ENCODE data around the gene PPCS. TPM values are rescaled to one million over a fixed set of nuclear protein-coding genes. Genes with fewer than 3 reads are reported as not detected.

PPCS gene
- total and polyA plus RNA-seq, 2 of the 8 experiments (the other 6 are each of a cell fraction or from before 2014, with no cell fraction given), result 24.5 to 35.3 TPM

DNA sequence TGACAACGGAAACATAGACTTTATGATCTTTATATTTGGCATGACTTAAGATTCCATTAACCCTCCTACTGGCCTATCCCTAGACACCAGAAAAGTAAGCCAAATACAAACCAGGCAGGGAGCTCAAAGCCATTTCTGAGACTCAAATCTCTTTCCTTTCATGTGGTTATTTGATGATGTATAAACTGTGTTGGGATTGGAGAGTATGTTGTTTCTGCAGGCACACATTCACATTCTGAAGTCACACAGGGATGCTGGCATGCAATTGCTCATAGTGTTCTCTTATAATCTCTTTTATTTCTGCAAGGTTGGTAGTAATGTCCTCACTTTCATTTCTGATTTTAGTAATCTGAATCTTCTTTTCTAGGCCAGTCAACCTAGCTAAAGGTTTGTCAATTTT lies 6.3 kb upstream of the PPCS start:
- Histone ChIP-seq H3K9me3 (ENCODE audit: insufficient read depth in 2 of 2, low read depth in 1 of 2, low read length in 1 of 2) (no peaks in the 10 kb centered on the region), H3K9ac (replicated peaks in 1 of 4; ENCODE audit: extremely low read depth in 1 of 4, low read depth in 3 of 4, low read length in 3 of 4) (no peak overlapping the region), H2BK12ac (ENCODE audit: low read depth, low read length) (no peak overlapping the region), H3K36me3 (ENCODE audit: control insufficient read depth in 2 of 4, insufficient read depth in 4 of 4, low read length in 3 of 4) (no peaks in the 10 kb centered on the region), H2AFZ (ENCODE audit: low read length) (no peak overlapping the region), H2BK20ac (ENCODE audit: low read length) (no peak overlapping the region), H3K79me1 (ENCODE audit: low read depth, low read length) (no peaks in the 10 kb centered on the region), H4K5ac (ENCODE audit: insufficient read length, low read depth, low read length) (no peak overlapping the region), H3K14ac (ENCODE audit: insufficient read length) (no peak overlapping the region), H3K27me3 (replicated peaks in 1 of 4; ENCODE audit: control insufficient read depth in 3 of 4, extremely low read depth in 1 of 4, insufficient read depth in 3 of 4, low read length in 3 of 4) (no peaks in the 10 kb centered on the region), H3K56ac (replicated peaks; ENCODE audit: insufficient read length, low read depth, low read length) (no peak overlapping the region), H4K20me1 (replicated peaks in 1 of 2; ENCODE audit: control insufficient read depth in 1 of 2, insufficient read depth in 2 of 2, low read length in 2 of 2) (no peaks in the 10 kb centered on the region), H4K8ac (ENCODE audit: extremely low read depth, insufficient read depth, low read length) (no peak overlapping the region), H3K18ac (ENCODE audit: extremely low read depth, low read length) (no peak overlapping the region), H3K4me1 (replicated peaks in 1 of 4; ENCODE audit: control insufficient read depth in 3 of 4, insufficient read depth in 4 of 4, low read length in 3 of 4) (no peaks in the 10 kb centered on the region), H3K4ac (replicated peaks; ENCODE audit: insufficient read length, low read depth, low read length) (no peak overlapping the region), H3K79me2 (ENCODE audit: control insufficient read depth in 1 of 2, insufficient read depth in 2 of 2, low read length in 2 of 2) (no peaks in the 10 kb centered on the region), H2BK120ac (replicated peaks; ENCODE audit: low read depth, low read length) (no peak overlapping the region), H3K23me2 (ENCODE audit: low read depth, low read length) (no peaks in the 10 kb centered on the region), H3K4me3 (ENCODE audit: extremely low read depth in 1 of 4, insufficient read depth in 2 of 4, low read depth in 3 of 4, low read length in 4 of 4) (no peak overlapping the region), H2BK15ac (ENCODE audit: low read length) (no peak overlapping the region), H3K4me2 (ENCODE audit: insufficient read depth in 1 of 2, low read depth in 2 of 2, low read length in 2 of 2) (no peak overlapping the region), H3K27ac (ENCODE audit: low read depth, low read length) (no peak overlapping the region), H2BK5ac (ENCODE audit: low read depth, low read length) (no peak overlapping the region), H4K91ac (replicated peaks; ENCODE audit: insufficient read length, low read length) (no peak overlapping the region), H2AK5ac (ENCODE audit: low read depth, low read length) (no peak overlapping the region), H3K23ac (ENCODE audit: insufficient read length) (no peak overlapping the region)
- DNase-seq (ENCODE audit: low read depth in 1 of 2, low spot score in 2 of 2) (no peak), FAIRE-seq (no peak)
- WGBS, 2 experiments (ENCODE audit: extremely low coverage in 1 of 2, insufficient coverage in 1 of 2, insufficient read length in 1 of 2, insufficient replicate concordance in 2 of 2, low coverage in 1 of 2, low lambda C conversion rate in 2 of 2, missing lambda C conversion rate in 1 of 2), result 100% methylated on average over 1 of the region's 1 CpG; no CpG with 5 or more reads in 1 of the 2 experiments
- ChIA-PET CTCF (ENCODE audit: partially characterized antibody) (interaction anchor here (1.1 kb wide), 1 partner anchor 19 kb away, joined by 3 read pairs; no protein-coding TSS in a partner anchor), POLR2A (ENCODE audit: partially characterized antibody) (no interaction called here)
- TF ChIP-seq EP300 (IDR thresholded peaks at IDR 0.05; ENCODE audit: borderline replicate concordance in 1 of 2, low read depth in 2 of 2, low read length in 2 of 2) (no peak), SRF (IDR thresholded peaks at IDR 0.05; ENCODE audit: low read depth, low read length) (no peak), POLR2A (IDR thresholded peaks at IDR 0.05; ENCODE audit: control extremely low read depth in 1 of 2, low read depth in 2 of 2, low read length in 2 of 2) (no peak), FOSL1 (IDR thresholded peaks at IDR 0.05; ENCODE audit: insufficient read depth, low read depth, low read length) (no peak), CTCF (IDR thresholded peaks at IDR 0.05; ENCODE audit: control extremely low read depth in 1 of 3, insufficient read depth in 1 of 3, low read depth in 1 of 3, low read length in 3 of 3) (no peak), HDAC2 (IDR thresholded peaks at IDR 0.05; ENCODE audit: borderline replicate concordance in 1 of 2, low read depth in 2 of 2, low read length in 2 of 2) (no peak), TAF7 (optimal IDR thresholded peaks at IDR 0.05; ENCODE audit: borderline replicate concordance, low read depth, low read length) (no peak), KDM4A (IDR thresholded peaks at IDR 0.05; ENCODE audit: low read depth, low read length, severe bottlenecking) (no peak), ATF2 (IDR thresholded peaks at IDR 0.05; ENCODE audit: low read length) (no peak)
